Choroid plexus epithelial cell (primary cell): ENCODE results near the gene VTI1B.

Experiments
- DNase-seq: peaks from one replicate; pipeline ENCODE4 v3.0.0-alpha.2; 2010; ENCODE audit warnings: low read depth
- H3K4me3 ChIP-seq: 2 replicates; pipeline ENCODE4 v1.5.1; 2011; ENCODE audit warnings: low read depth, mild to moderate bottlenecking, control low read depth, low read length, moderate library complexity
- TF ChIP-seq, protein P1 (sequence below): conservative IDR thresholded peaks from 2 replicates; pipeline ENCODE4 v1.5.1; 2011; ENCODE audit warnings: low read depth, mild to moderate bottlenecking, control low read depth, inconsistent platforms, low read length, moderate library complexity

The VTI1B gene

DNA sequence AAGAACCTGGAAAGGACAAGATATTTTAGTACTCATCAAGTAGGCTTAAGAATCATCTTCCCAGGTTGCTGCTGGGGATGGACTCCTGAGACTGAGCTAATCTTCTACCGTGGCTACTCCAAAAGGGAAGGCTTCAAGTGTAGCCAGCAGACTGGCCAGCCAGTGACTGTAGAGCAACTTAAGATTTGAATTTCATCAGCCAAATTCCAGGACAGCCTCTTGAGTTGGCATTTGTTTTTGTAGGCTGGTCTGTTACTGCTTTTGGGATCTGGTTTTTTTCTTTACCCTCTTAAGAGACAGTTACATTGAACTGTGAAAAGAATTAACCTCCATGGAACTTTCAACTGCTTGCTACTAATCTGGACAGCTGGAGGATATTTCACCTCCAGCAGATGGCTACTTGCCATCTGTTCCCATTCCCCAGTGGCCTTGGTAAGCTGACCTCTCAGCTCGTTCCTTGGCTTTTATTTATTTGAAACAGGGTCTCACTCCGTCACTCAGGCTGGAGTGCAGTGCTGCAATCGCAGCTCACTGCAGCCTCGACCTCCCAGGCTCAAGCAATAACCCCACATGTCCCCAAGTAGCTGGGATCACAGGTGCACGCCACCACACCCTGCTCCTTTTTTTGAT lies 20.7 kb downstream of the VTI1B start:
- DNase-seq = peak; percentile 40
- TF ChIP-seq, protein P1, sequence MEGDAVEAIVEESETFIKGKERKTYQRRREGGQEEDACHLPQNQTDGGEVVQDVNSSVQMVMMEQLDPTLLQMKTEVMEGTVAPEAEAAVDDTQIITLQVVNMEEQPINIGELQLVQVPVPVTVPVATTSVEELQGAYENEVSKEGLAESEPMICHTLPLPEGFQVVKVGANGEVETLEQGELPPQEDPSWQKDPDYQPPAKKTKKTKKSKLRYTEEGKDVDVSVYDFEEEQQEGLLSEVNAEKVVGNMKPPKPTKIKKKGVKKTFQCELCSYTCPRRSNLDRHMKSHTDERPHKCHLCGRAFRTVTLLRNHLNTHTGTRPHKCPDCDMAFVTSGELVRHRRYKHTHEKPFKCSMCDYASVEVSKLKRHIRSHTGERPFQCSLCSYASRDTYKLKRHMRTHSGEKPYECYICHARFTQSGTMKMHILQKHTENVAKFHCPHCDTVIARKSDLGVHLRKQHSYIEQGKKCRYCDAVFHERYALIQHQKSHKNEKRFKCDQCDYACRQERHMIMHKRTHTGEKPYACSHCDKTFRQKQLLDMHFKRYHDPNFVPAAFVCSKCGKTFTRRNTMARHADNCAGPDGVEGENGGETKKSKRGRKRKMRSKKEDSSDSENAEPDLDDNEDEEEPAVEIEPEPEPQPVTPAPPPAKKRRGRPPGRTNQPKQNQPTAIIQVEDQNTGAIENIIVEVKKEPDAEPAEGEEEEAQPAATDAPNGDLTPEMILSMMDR = no peak
- no peak overlapping the region for H3K4me3 ChIP-seq

DNA sequence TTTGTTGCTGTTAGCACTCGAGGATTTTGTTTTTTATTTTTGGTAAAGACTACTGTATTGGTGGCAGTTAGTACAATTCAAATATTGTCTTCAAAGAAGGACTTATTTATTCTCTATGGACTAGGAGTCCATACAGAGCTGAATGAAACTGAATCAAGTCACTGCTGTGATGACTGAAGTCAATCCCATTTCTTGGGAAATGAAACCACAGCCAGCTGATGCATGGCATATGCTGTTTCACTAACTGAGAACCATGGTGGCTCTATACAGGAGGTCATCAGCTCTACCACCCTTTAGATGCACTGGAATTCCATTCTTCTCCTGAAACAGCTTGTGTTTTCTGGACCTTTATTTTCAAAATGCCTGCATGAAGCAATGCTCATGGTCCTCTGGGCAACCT lies 22.2 kb downstream of the VTI1B start:
- no peak overlapping the region for H3K4me3 ChIP-seq
- TF ChIP-seq, protein P1 = no peak
- DNase-seq = no peak

DNA sequence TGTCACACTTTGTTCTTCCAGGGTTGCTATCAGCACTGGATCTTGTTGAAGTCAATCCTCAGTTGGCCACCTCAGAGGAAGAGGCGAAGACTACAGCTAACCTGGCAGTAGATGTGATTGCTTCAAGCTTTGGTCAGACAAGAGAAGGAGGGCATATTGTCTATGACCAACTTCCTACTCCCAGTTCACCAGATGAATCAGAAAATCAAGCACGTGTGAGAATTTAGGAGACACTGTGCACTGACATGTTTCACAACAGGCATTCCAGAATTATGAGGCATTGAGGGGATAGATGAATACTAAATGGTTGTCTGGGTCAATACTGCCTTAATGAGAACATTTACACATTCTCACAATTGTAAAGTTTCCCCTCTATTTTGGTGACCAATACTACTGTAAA lies 23.7 kb downstream of the VTI1B start:
- TF ChIP-seq, protein P1 = no peak
- peak; percentile 78 for DNase-seq
- no peak overlapping the region for H3K4me3 ChIP-seq

DNA sequence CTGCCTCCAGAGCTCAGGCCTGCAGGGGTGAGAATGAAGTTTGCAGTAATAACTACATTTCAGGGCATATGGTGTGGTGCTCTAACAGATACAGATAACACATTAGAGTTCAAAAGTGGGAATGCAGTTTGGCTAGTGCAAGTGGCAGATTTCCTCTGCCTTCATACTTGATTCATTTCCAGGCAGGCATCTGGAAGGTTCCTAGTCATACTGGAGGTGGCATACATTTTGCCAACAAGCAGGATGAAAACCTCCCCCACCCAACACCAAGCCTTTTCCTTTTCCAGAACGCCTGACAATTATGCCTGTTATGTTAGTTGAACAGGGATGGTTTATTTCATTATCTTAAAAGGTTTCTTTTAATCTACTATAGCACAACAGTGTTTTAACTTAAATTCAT lies 24.3 kb downstream of the VTI1B start:
- no peak for DNase-seq
- H3K4me3 ChIP-seq = no peak overlapping the region
- TF ChIP-seq, protein P1 = no peak

DNA sequence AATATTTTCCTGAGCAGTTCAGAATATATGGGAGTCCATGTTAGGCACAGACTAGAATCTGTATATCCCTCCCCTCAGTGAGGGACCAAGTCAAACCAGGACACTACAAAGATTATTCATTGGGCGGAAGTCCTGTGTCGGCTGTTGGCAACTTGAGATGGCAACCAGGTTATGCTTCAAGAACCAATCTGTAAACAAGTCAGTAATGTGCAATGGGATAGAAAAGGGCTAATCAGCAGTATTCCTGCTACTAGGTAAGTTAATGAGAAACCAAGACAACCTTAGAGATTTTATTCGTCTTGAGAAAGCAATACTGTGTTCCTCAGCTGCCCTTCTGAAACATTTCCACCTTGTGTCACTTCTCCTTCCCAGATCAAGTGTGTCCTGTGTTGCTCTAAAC lies 28.3 kb downstream of the VTI1B start:
- TF ChIP-seq, protein P1 = no peak
- no peak for DNase-seq
- no peak overlapping the region for H3K4me3 ChIP-seq

DNA sequence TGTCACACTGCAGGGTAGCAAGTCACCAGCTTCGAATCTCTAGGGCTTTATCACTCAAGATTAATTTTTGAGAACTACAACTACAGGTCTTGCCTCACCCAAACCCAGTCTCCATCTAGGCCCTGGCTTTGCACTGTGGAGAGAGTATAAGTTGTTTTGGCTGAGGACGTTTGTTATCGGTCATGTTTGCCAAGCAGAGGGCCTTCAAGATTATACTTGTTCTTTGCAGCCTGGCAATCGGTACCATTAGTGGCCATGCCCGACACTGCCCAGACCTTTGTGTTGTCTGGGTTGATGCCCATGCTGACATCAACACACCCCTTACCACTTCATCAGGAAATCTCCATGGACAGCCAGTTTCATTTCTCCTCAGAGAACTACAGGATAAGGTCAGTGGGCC lies 29.0 kb downstream of the VTI1B start:
- TF ChIP-seq, protein P1 = no peak

DNA sequence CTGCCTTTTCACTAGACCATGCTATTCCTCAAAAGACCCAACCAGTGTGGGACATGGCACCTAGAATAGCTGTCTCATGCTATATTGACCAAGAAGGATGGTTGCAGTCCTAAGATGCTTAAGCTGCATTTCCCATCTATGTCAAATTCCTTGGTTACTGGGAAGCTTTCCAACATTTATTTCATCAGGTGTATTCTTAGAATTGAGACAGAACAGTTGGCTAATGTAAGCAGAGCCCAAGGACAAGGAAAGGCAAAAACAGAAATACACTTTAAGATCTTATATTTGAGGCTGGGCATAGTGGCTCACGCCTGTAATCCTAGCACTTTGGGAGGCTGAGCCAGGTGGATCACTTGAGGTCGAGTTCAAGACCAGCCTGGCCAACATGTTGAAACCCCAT lies 30.0 kb downstream of the VTI1B start:
- TF ChIP-seq, protein P1 = no peak
- H3K4me3 ChIP-seq = no peak overlapping the region
- DNase-seq = peak; percentile 67

More for the DNA sequence above, 29.0 kb downstream of the VTI1B start:
- no peak for DNase-seq
- H3K4me3 ChIP-seq = no peak overlapping the region
